Smooth muscle cell (in vitro differentiated cells): ENCODE results near the gene CEACAM8. TPM values are rescaled to one million over a fixed set of nuclear protein-coding genes. Genes with fewer than 3 reads are reported as not detected.

Source experiments
- DNase-seq: peaks from one replicate; lab custom pipeline; 2025; ENCODE audit not compliant: unreplicated experiment; lab: John Stamatoyannopoulos, UW
- H2AFZ ChIP-seq: fragments of 200-600 bp; sonication (generic); 2 replicates; pipeline ENCODE4 v1.6.0; 2016; ENCODE audit warnings: antibody characterized with exemption, low read depth, mild to moderate bottlenecking
- H3F3A ChIP-seq: fragments of 200-600 bp; sonication (generic); 2 replicates; pipeline ENCODE4 v1.6.0; 2017; ENCODE audit warnings: antibody characterized with exemption, low read depth
- H3K27ac ChIP-seq: fragments of 200-600 bp; sonication (generic); 2 replicates; pipeline ENCODE4 v1.5.1; 2016; ENCODE audit warnings: low read depth, mild to moderate bottlenecking
- H3K27me3 ChIP-seq: fragments of 200-600 bp; sonication (generic); 2 replicates; pipeline ENCODE4 v1.6.1; 2016; ENCODE audit warnings: low read depth, mild to moderate bottlenecking
- H3K36me3 ChIP-seq: fragments of 200-600 bp; sonication (generic); 2 replicates; pipeline ENCODE4 v1.5.1; 2016; ENCODE audit warnings: low read depth
- H3K4me1 ChIP-seq: fragments of 200-600 bp; sonication (generic); 2 replicates; pipeline ENCODE4 v1.5.1; 2016; ENCODE audit warnings: low read depth
- H3K4me2 ChIP-seq: fragments of 200-600 bp; sonication (generic); 2 replicates; pipeline ENCODE4 v1.6.0; 2016; ENCODE audit warnings: mild to moderate bottlenecking
- H3K4me3 ChIP-seq: fragments of 200-600 bp; sonication (generic); 2 replicates; pipeline ENCODE4 v1.5.1; 2016; ENCODE audit warnings: mild to moderate bottlenecking
- H3K79me2 ChIP-seq: fragments of 200-600 bp; sonication (generic); 2 replicates; pipeline ENCODE4 v1.6.0; 2016; ENCODE audit warnings: low read depth, mild to moderate bottlenecking
- H3K9ac ChIP-seq: fragments of 200-600 bp; sonication (generic); 2 replicates; pipeline ENCODE4 v1.6.0; 2016; ENCODE audit warnings: low read depth
- H3K9me3 ChIP-seq: fragments of 200-600 bp; sonication (generic); replicated peaks from 2 replicates; pipeline ENCODE4 v1.5.1; 2016; ENCODE audit warnings: low read depth
- H4K20me1 ChIP-seq: fragments of 200-600 bp; sonication (generic); 2 replicates; pipeline ENCODE4 v1.6.0; 2016; ENCODE audit warnings: low read depth
- WGBS: methylation state at CpG from one replicate; pipeline ENCODE4 v1.1.7; 2016; ENCODE audit warnings: low lambda C conversion rate; 5-methylcytosine and 5-hydroxymethylcytosine counted together
- polyA plus RNA-seq: library from polyadenylated mRNA; unstranded; fragments of >200 nt; fragmentation: Nextera tagmentation; extraction: Ambion mirVana; gene quantifications from 2 replicates; pipeline ENCODE4 v1.2.1, GENCODE V29; 2016
- total RNA-seq: library from RNA; depleted of rRNA; stranded (reverse); fragments of >200 nt; gene quantifications from 2 replicates; pipeline ENCODE4 v1.2.3, GENCODE V29; 2014
- TF ChIP-seq, protein P1 (sequence below): fragments of 200-600 bp; sonication (generic); IDR thresholded peaks from 2 replicates; pipeline ENCODE4 v1.5.1; 2017; ENCODE audit warnings: borderline replicate concordance, mild to moderate bottlenecking, antibody characterized with exemption; ENCODE audit not compliant: insufficient read depth, poor library complexity, severe bottlenecking

CEACAM8 gene
- total and polyA plus RNA-seq, 2 experiments from 2014 or later = not detected

DNA sequence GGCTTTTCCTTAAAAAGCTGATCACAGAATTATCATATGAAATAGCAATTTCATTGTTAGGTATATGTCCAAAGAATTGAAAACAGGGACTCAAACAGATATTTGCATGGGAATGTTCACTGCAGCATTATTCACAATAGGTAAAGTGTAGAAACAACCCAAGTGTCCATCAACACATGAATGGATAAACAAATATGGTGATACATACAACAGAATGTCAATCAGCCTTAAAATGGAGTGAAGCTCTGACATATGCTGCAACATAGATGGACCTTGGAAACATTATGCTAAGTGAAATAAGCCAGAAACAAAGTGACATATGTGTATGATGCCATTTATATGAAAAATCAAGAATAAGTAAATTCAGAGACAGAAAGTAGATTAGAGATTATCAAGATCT lies 60.3 kb downstream of the CEACAM8 start:
- Histone ChIP-seq H3K27me3 (no peaks in the 10 kb centered on the region), H3K79me2 (no peaks in the 10 kb centered on the region), H3K4me3 (no peak overlapping the region), H3K36me3 (no peaks in the 10 kb centered on the region), H3K9me3 (no peaks in the 10 kb centered on the region), H3K9ac (no peak overlapping the region), H3K4me2 (no peak overlapping the region), H2AFZ (no peak overlapping the region), H3K4me1 (peaks cover 9% of the 10 kb centered on the region), H4K20me1 (no peaks in the 10 kb centered on the region), H3K27ac (no peak overlapping the region), H3F3A (no peaks in the 10 kb centered on the region)
- no peak for DNase-seq
- TF ChIP-seq, protein P1, sequence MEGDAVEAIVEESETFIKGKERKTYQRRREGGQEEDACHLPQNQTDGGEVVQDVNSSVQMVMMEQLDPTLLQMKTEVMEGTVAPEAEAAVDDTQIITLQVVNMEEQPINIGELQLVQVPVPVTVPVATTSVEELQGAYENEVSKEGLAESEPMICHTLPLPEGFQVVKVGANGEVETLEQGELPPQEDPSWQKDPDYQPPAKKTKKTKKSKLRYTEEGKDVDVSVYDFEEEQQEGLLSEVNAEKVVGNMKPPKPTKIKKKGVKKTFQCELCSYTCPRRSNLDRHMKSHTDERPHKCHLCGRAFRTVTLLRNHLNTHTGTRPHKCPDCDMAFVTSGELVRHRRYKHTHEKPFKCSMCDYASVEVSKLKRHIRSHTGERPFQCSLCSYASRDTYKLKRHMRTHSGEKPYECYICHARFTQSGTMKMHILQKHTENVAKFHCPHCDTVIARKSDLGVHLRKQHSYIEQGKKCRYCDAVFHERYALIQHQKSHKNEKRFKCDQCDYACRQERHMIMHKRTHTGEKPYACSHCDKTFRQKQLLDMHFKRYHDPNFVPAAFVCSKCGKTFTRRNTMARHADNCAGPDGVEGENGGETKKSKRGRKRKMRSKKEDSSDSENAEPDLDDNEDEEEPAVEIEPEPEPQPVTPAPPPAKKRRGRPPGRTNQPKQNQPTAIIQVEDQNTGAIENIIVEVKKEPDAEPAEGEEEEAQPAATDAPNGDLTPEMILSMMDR = no peak

DNA sequence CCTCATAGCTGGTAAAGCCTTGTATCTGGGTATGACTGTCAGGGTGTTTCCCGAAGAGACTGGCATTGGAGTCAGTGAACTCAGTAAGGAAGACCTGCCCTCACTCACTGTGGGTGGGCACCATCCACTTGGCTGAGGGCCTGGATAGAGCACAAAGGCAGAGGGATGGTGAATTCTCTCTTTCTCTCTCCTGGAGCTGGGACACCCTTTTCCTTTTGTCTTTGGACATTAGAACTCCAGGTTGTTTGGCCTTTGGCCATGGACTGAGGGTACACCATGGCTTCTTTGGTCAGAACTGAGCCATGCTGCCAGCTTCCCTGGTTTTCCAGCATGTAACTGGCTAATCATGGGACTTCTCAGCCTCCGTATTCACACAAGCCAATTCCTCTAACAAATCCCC lies 61.8 kb downstream of the CEACAM8 start:
- H3K27me3 ChIP-seq = no peaks in the 10 kb centered on the region
- H4K20me1 ChIP-seq = no peaks in the 10 kb centered on the region
- H3K36me3 ChIP-seq = no peaks in the 10 kb centered on the region
- H3F3A ChIP-seq = no peaks in the 10 kb centered on the region
- H3K4me2 ChIP-seq = no peak overlapping the region
- TF ChIP-seq, protein P1 = no peak
- H3K9me3 ChIP-seq = no peaks in the 10 kb centered on the region
- H3K9ac ChIP-seq = no peak overlapping the region
- H3K27ac ChIP-seq = no peak overlapping the region
- H3K4me1 ChIP-seq = peaks cover 5% of the 10 kb centered on the region
- H2AFZ ChIP-seq = no peak overlapping the region
- H3K4me3 ChIP-seq = no peak overlapping the region
- 91% methylated on average over 2 of the region's 2 CpGs for WGBS
- H3K79me2 ChIP-seq = no peaks in the 10 kb centered on the region
- no peak for DNase-seq

DNA sequence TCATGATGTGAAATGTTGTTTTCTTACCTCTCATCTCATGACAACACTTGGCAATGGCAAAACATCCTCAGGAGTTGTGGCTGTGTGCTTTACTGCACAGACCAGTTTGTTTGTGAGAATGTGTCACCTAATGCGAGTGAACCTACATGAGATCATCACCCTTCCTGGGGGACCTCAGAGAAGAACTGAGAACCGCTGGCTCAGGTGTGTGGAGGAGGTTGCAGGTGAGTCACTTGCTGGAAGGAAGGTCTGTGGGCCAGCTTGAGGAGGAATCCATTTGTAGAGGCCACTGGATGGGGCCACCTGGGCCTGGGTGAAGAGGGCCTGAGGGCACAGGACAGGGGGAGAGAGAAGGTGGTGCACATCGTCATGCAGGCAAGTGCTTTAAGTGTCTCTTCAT lies 63.4 kb downstream of the CEACAM8 start:
- H3K79me2 ChIP-seq = no peaks in the 10 kb centered on the region
- no peaks in the 10 kb centered on the region for H3K4me1 ChIP-seq
- TF ChIP-seq, protein P1 = no peak
- no peaks in the 10 kb centered on the region for H3K9me3 ChIP-seq
- no peak overlapping the region for H3K4me3 ChIP-seq
- no peaks in the 10 kb centered on the region for H3F3A ChIP-seq
- H3K36me3 ChIP-seq = no peaks in the 10 kb centered on the region
- no peak overlapping the region for H3K9ac ChIP-seq
- H3K27me3 ChIP-seq = no peaks in the 10 kb centered on the region
- WGBS = 82% methylated on average over 3 of the region's 3 CpGs
- no peak overlapping the region for H3K4me2 ChIP-seq
- no peak overlapping the region for H3K27ac ChIP-seq
- DNase-seq = no peak
- no peaks in the 10 kb centered on the region for H4K20me1 ChIP-seq
- H2AFZ ChIP-seq = no peak overlapping the region

Other genes starting within 250 kb of the CEACAM8 start
- gene CNFN, start 204.6 kb downstream of the CEACAM8 start, total RNA-seq = 24.1 and 31.3 TPM in 2 replicates
- gene CNFN, start 204.6 kb downstream of the CEACAM8 start, polyA plus RNA-seq = 23.7 and 44.9 TPM in 2 replicates
- gene LIPE, start 167.5 kb downstream of the CEACAM8 start, total RNA-seq = 4.0 and 9.2 TPM in 2 replicates
- 4.1 and 8.4 TPM in 2 replicates for gene LIPE, start 167.5 kb downstream of the CEACAM8 start, polyA plus RNA-seq
- gene CXCL17, start 152.0 kb downstream of the CEACAM8 start, total RNA-seq = not detected in 2 replicates
- gene CXCL17, start 152.0 kb downstream of the CEACAM8 start, polyA plus RNA-seq = not detected in 2 replicates
- 0.36 and 4.5 TPM in 2 replicates for gene CEACAM1, start 66.4 kb downstream of the CEACAM8 start, total RNA-seq
- 0.31 and 1.2 TPM in 2 replicates for gene CEACAM1, start 66.4 kb downstream of the CEACAM8 start, polyA plus RNA-seq
- gene PSG3, start 145.6 kb upstream of the CEACAM8 start, total RNA-seq = not detected in 2 replicates
- gene PSG3, start 145.6 kb upstream of the CEACAM8 start, polyA plus RNA-seq = not detected in 2 replicates
- not detected in 2 replicates for gene PSG8, start 170.8 kb upstream of the CEACAM8 start, total RNA-seq
- not detected in 2 replicates for gene PSG8, start 170.8 kb upstream of the CEACAM8 start, polyA plus RNA-seq